ENCODE measurements around the gene HOXA3. TPM values are rescaled to one million over a fixed set of nuclear protein-coding genes. Genes with fewer than 3 reads are reported as not detected.

HOXA3 gene
- total and polyA plus RNA-seq, 2 of the 13 experiments (the other 11 are each of a cell fraction or from before 2014, with no cell fraction given): 2.9 to 4.6 TPM

DNA sequence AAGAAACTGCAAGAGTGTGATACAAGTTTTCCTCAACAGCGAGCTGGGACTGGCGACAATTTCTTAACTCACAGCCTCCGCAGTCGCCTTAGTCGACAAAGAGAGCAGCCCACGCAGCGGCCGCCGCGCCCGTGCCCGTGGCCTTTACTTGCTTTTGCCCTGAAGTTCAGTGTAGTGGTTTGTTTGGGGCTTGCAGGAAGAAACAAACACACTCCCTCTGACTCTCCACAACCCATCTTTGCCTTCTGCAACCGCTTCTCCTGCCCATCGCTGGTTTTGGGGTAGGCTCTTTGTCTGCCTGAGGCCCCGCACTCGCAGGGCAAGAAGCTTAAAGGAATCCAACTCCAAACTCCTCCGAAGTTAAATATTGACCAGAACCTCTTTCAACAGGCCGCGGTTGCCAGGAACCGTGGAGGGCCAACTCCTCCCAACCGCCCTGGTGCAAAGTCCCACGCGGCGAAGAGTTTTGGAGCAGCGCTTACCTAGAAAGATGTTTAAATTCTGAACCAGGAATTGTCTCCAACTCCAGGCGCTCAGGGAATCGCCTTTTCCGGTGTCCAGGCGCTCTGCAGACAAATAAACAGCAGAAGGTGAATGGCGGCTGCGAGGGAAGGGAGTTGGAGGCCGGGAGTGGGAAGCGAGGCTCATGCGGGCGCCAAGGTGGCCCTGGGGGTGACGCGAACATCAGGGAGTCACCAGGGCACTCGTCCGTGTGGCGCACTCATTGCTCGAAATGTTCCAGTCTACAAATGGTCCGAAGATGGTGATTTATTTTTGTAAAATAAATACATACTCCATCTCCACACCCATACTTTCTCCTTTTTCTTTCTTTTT is 30.1 kb downstream of the HOXA3 start (continued):
- TF ChIP-seq, protein P1, sequence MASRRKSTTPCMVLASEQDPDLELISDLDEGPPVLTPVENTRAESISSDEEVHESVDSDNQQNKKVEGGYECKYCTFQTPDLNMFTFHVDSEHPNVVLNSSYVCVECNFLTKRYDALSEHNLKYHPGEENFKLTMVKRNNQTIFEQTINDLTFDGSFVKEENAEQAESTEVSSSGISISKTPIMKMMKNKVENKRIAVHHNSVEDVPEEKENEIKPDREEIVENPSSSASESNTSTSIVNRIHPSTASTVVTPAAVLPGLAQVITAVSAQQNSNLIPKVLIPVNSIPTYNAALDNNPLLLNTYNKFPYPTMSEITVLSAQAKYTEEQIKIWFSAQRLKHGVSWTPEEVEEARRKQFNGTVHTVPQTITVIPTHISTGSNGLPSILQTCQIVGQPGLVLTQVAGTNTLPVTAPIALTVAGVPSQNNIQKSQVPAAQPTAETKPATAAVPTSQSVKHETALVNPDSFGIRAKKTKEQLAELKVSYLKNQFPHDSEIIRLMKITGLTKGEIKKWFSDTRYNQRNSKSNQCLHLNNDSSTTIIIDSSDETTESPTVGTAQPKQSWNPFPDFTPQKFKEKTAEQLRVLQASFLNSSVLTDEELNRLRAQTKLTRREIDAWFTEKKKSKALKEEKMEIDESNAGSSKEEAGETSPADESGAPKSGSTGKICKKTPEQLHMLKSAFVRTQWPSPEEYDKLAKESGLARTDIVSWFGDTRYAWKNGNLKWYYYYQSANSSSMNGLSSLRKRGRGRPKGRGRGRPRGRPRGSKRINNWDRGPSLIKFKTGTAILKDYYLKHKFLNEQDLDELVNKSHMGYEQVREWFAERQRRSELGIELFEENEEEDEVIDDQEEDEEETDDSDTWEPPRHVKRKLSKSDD (CRISPR knock-in tag; IDR thresholded peaks at IDR 0.05; ENCODE audit: low read depth): no peak
- TF ChIP-seq NFRKB (IDR thresholded peaks at IDR 0.05): no peak
- TF ChIP-seq, protein P2, sequence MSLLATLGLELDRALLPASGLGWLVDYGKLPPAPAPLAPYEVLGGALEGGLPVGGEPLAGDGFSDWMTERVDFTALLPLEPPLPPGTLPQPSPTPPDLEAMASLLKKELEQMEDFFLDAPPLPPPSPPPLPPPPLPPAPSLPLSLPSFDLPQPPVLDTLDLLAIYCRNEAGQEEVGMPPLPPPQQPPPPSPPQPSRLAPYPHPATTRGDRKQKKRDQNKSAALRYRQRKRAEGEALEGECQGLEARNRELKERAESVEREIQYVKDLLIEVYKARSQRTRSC (CRISPR knock-in tag; IDR thresholded peaks at IDR 0.05; ENCODE audit: low read depth): no peak
- peak; percentile 67; the same call in 1 of the 2 replicates for TF ChIP-seq REPIN1 (CRISPR knock-in tag; IDR thresholded peaks at IDR 0.05; ENCODE audit: borderline replicate concordance, low read depth)
- peak; percentile 78; the same call in 1 of the 2 replicates for TF ChIP-seq ZNF558 (CRISPR knock-in tag; IDR thresholded peaks at IDR 0.05; ENCODE audit: borderline replicate concordance)
- no peak for TF ChIP-seq ZFP90 (CRISPR knock-in tag; IDR thresholded peaks at IDR 0.05; ENCODE audit: borderline replicate concordance)
- TF ChIP-seq ZNF841 (CRISPR knock-in tag; IDR thresholded peaks at IDR 0.05; ENCODE audit: borderline replicate concordance): no peak
- peak; percentile 83 for TF ChIP-seq AGO2 (optimal IDR thresholded peaks at IDR 0.05; ENCODE audit: low read depth, low read length)
- TF ChIP-seq HOXA9 (CRISPR knock-in tag; IDR thresholded peaks at IDR 0.05; ENCODE audit: borderline replicate concordance): no peak
- 0 out of 2 replicates have a peak, but pooled peaks have one; percentile 35 for TF ChIP-seq KLF12 (CRISPR knock-in tag; IDR thresholded peaks at IDR 0.05; ENCODE audit: borderline replicate concordance)
- TF ChIP-seq, protein P3, sequence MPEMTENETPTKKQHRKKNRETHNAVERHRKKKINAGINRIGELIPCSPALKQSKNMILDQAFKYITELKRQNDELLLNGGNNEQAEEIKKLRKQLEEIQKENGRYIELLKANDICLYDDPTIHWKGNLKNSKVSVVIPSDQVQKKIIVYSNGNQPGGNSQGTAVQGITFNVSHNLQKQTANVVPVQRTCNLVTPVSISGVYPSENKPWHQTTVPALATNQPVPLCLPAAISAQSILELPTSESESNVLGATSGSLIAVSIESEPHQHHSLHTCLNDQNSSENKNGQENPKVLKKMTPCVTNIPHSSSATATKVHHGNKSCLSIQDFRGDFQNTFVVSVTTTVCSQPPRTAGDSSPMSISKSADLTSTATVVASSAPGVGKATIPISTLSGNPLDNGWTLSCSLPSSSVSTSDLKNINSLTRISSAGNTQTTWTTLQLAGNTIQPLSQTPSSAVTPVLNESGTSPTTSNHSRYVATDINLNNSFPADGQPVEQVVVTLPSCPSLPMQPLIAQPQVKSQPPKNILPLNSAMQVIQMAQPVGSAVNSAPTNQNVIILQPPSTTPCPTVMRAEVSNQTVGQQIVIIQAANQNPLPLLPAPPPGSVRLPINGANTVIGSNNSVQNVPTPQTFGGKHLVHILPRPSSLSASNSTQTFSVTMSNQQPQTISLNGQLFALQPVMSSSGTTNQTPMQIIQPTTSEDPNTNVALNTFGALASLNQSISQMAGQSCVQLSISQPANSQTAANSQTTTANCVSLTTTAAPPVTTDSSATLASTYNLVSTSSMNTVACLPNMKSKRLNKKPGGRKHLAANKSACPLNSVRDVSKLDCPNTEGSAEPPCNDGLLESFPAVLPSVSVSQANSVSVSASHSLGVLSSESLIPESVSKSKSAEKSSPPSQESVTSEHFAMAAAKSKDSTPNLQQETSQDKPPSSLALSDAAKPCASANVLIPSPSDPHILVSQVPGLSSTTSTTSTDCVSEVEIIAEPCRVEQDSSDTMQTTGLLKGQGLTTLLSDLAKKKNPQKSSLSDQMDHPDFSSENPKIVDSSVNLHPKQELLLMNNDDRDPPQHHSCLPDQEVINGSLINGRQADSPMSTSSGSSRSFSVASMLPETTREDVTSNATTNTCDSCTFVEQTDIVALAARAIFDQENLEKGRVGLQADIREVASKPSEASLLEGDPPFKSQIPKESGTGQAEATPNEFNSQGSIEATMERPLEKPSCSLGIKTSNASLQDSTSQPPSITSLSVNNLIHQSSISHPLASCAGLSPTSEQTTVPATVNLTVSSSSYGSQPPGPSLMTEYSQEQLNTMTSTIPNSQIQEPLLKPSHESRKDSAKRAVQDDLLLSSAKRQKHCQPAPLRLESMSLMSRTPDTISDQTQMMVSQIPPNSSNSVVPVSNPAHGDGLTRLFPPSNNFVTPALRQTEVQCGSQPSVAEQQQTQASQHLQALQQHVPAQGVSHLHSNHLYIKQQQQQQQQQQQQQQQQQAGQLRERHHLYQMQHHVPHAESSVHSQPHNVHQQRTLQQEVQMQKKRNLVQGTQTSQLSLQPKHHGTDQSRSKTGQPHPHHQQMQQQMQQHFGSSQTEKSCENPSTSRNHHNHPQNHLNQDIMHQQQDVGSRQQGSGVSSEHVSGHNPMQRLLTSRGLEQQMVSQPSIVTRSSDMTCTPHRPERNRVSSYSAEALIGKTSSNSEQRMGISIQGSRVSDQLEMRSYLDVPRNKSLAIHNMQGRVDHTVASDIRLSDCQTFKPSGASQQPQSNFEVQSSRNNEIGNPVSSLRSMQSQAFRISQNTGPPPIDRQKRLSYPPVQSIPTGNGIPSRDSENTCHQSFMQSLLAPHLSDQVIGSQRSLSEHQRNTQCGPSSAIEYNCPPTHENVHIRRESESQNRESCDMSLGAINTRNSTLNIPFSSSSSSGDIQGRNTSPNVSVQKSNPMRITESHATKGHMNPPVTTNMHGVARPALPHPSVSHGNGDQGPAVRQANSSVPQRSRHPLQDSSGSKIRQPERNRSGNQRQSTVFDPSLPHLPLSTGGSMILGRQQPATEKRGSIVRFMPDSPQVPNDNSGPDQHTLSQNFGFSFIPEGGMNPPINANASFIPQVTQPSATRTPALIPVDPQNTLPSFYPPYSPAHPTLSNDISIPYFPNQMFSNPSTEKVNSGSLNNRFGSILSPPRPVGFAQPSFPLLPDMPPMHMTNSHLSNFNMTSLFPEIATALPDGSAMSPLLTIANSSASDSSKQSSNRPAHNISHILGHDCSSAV (CRISPR knock-in tag; IDR thresholded peaks at IDR 0.05; ENCODE audit: borderline replicate concordance): no peak
- peak; percentile 22; the same call in 1 of the 2 replicates for TF ChIP-seq FOXO1 (CRISPR knock-in tag; IDR thresholded peaks at IDR 0.05)
- TF ChIP-seq MEF2D (CRISPR knock-in tag; IDR thresholded peaks at IDR 0.05): 0 out of 2 replicates have a peak, but pooled peaks have one; percentile 38
- 0 out of 2 replicates have a peak, but pooled peaks have one; percentile 10 for TF ChIP-seq JUN (CRISPR knock-in tag; IDR thresholded peaks at IDR 0.05)

Data from HepG2 (cell line).